BJ (cell line): ENCODE measurements around the gene SORCS2. TPM values are rescaled to one million over a fixed set of nuclear protein-coding genes. Genes with fewer than 3 reads are reported as not detected.

Experiments used
- CTCF ChIA-PET: fragments of 350-600 bp; formaldehyde crosslinking; extraction: SDS; loops from one replicate; lab custom pipeline; 2021; ENCODE audit warnings: antibody characterized with exemption, inconsistent platforms; lab: Yijun Ruan, JAX
- POLR2A ChIA-PET: fragments of 300-600 bp; sonication (Branson Sonifier 250); formaldehyde crosslinking; extraction: SDS; loops from one replicate; lab custom pipeline; 2021; ENCODE audit warnings: antibody characterized with exemption; lab: Charles Lee
- DNase-seq: peaks from one replicate; pipeline ENCODE4 v3.0.0-alpha.2; 2011; ENCODE audit warnings: low read depth
- H3K27me3 ChIP-seq: 2 replicates; pipeline ENCODE4 v1.6.0; 2011; ENCODE audit warnings: low read length; ENCODE audit not compliant: control insufficient read depth, insufficient read depth
- H3K36me3 ChIP-seq: 2 replicates; pipeline ENCODE4 v1.5.1; 2011; ENCODE audit warnings: low read length; ENCODE audit not compliant: control insufficient read depth, insufficient read depth
- H3K4me3 ChIP-seq: 2 replicates; pipeline ENCODE4 v1.5.1; 2011; ENCODE audit warnings: low read depth, mild to moderate bottlenecking, control low read depth, low read length
- polyA plus RNA-seq: library from polyadenylated mRNA; depleted of rRNA; stranded (reverse); fragments of >200 nt; gene quantifications from 2 replicates; pipeline ENCODE4 v1.2.3, GENCODE V29; 2011
- TF ChIP-seq, protein P1 (sequence below): IDR thresholded peaks from 2 replicates; pipeline ENCODE4 v1.5.1; 2011; ENCODE audit warnings: low read depth, mild to moderate bottlenecking, control low read depth, inconsistent platforms, low read length, moderate library complexity; ENCODE audit not compliant: insufficient read depth

The SORCS2 gene
- polyA plus RNA-seq, 1 experiment, result 0.63 TPM

DNA sequence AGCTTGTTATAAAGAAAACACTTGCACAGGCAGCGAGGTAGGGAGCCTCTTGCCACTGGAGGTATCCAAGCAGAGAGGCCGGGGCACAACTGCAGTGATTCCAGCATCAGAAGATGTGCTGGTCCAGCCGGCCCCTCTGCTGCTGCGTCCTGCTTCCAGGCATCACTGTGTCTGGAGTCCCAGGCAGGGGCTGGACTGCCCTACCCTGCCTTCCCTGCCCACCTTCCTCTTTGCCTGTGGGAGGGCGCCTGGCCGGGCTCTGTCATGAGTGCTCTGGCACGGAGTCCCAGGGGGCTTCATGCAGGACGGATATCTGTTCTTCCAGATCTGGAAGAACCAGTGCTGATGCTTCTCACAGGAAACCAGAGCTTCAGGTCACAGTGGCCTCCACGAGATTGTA is 430.0 kb downstream of the SORCS2 start:
- no peaks in the 10 kb centered on the region for H3K36me3 ChIP-seq
- TF ChIP-seq, protein P1, sequence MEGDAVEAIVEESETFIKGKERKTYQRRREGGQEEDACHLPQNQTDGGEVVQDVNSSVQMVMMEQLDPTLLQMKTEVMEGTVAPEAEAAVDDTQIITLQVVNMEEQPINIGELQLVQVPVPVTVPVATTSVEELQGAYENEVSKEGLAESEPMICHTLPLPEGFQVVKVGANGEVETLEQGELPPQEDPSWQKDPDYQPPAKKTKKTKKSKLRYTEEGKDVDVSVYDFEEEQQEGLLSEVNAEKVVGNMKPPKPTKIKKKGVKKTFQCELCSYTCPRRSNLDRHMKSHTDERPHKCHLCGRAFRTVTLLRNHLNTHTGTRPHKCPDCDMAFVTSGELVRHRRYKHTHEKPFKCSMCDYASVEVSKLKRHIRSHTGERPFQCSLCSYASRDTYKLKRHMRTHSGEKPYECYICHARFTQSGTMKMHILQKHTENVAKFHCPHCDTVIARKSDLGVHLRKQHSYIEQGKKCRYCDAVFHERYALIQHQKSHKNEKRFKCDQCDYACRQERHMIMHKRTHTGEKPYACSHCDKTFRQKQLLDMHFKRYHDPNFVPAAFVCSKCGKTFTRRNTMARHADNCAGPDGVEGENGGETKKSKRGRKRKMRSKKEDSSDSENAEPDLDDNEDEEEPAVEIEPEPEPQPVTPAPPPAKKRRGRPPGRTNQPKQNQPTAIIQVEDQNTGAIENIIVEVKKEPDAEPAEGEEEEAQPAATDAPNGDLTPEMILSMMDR, result no peak
- no peaks in the 10 kb centered on the region; the same call in 1 of the 2 replicates for H3K27me3 ChIP-seq
- no peak overlapping the region for H3K4me3 ChIP-seq
- no peak for DNase-seq
- CTCF ChIA-PET, result no interaction called here
- POLR2A ChIA-PET, result no interaction called here

DNA sequence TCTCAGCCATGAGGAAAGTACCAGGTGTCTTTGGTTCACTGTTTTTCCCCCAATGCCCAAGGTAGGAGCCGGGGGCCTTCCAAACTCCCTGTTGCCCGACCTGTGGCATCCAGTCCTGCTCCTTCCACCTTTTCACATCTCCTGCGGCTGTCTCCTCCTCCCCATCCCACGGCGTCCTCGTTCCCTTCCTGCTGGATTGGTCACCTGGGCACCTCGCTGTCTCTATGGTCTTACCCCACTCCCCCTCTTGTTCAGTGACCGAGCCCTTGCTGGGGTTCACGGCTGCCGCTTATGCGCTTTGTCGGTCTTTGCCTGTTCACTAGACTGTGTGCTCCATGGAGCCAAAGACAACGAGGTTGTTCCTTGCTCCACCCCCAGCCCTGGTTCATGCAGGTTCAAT is 431.1 kb downstream of the SORCS2 start:
- no peak for DNase-seq
- no peaks in the 10 kb centered on the region; the same call in 1 of the 2 replicates for H3K27me3 ChIP-seq
- H3K4me3 ChIP-seq, result no peak overlapping the region
- POLR2A ChIA-PET, result no interaction called here
- H3K36me3 ChIP-seq, result no peaks in the 10 kb centered on the region
- CTCF ChIA-PET, result no interaction called here
- TF ChIP-seq, protein P1, result no peak

DNA sequence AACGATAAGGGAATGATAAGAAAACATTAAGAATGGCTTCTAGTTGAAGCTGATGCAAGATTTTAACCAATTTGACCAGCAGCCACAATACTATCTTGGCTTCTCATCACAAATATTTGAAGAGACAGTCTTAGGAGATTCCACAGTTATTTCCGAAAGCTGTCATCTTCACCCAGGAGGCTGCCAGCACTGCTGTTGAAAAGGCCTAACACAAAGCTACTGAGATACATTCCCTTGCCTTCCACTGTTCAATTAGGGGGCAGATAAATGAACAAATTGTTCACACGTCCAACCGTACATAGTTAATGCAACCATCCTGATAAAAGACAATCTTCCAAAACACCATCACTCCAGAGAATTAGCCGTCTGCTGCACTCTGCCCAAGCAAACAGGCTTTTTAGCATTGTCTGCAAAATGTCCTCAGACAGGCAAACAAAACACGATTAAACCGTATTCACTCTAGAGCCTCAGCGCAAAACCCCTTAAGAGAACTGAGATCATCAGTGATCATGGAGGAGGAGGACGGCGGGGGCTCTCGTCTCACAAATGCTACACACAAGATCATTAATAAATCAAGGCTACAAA is 432.1 kb downstream of the SORCS2 start:
- ChIA-PET POLR2A (no interaction called here), CTCF (no interaction called here)
- Histone ChIP-seq H3K27me3 (no peaks in the 10 kb centered on the region; the same call in 1 of the 2 replicates), H3K36me3 (no peaks in the 10 kb centered on the region), H3K4me3 (no peak overlapping the region)
- TF ChIP-seq, protein P1, result no peak
- no peak for DNase-seq

GRCh38 chr4:7625071-7625470 is 432.7 kb downstream of the SORCS2 start:
- TF ChIP-seq, protein P1, result no peak

GRCh38 chr4:7626531-7626930 is 434.2 kb downstream of the SORCS2 start:
- CTCF ChIA-PET, result no interaction called here
- POLR2A ChIA-PET, result no interaction called here
- Histone ChIP-seq H3K27me3 (no peaks in the 10 kb centered on the region), H3K36me3 (no peaks in the 10 kb centered on the region), H3K4me3 (no peak overlapping the region)
- no peak for DNase-seq
- TF ChIP-seq, protein P1, result no peak

More at GRCh38 chr4:7625071-7625470, 432.7 kb downstream of the SORCS2 start:
- DNase-seq, result no peak
- no peaks in the 10 kb centered on the region for H3K36me3 ChIP-seq
- H3K4me3 ChIP-seq, result no peak overlapping the region
- ChIA-PET POLR2A (no interaction called here), CTCF (no interaction called here)
- no peaks in the 10 kb centered on the region; the same call in 1 of the 2 replicates for H3K27me3 ChIP-seq
